ENCODE measurements around the gene CDC26.

The CDC26 gene

DNA sequence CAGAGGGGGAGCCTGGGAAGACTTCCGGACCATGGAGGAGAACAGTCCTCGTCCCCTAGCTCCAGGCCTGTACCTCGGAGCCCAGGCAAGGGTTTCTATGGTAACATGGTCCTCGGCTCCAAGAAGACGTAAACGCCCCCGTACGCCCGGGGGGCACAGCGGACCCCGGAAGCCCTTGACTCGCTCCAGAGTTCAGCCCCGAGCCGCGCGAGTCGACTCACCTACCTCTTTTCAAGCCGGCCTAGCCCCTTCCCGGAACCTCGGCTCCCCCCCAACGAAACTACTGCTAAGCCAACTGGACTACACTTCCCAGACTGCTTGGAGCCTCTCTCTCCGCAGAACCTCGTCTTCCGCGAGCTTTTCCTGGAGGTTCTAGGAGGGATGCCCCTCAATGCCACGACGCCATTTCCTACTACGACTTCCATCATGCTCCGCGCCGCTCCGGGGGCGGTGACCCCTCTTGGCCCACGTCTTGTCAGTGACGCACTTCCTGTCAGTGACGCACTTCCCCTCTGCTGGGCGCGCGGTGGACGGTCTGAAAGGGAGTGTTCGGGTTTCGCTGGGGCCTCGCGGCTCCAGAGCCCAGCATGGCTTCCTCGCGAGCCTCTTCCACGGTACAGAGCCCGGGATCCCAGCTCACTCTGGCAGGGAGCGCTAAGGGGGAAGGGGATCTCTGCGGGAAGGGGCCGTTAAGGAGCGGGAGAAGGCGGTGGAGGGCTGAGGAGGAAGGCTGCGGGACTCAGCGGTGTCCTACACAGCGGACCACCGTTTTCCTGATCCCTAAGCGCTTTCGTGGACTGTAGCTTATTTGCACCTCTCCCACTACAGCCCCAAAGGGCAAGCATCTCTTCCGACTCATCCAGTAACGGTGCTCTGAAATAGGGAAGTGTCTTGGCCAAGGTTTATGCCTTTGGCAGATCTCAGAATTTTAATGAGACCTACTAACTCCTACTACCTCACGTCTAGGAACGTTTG is at the start of gene CDC26, which contains the start of gene PRPF4:
CDC26 (minus strand) TSS at position 416 of the 975 bp plus-strand sequence. CDS start 3,065 bp downstream, outside the sequence.
PRPF4 (plus strand) TSS at position 502 of the 975 bp plus-strand sequence; CDS start at position 588, 86 bp downstream.
- peaks cover 26% of the 10 kb centered on the region for H3K4me1 Mint-ChIP-seq
- H3K36me3 Mint-ChIP-seq = peaks cover 31% of the 10 kb centered on the region
- ATAC-seq (peak; percentile 99), DNase-seq (ENCODE audit: low spot score in 2 of 2) (peak; percentile 83 to 96)
- no peak within 1 kb of the TSS for H3K4me3 Mint-ChIP-seq
- H3K27ac Mint-ChIP-seq = no peak within 1 kb of the TSS
- H3K9me3 Mint-ChIP-seq = no peaks in the 10 kb centered on the region

- ATAC-seq (no peak), DNase-seq (ENCODE audit: low spot score in 2 of 2) (no peak)
- no peak overlapping the region for H3K27ac Mint-ChIP-seq
- H3K9me3 Mint-ChIP-seq = no peaks in the 10 kb centered on the region
- H3K36me3 Mint-ChIP-seq = no peaks in the 10 kb centered on the region
- no peaks in the 10 kb centered on the region for H3K4me1 Mint-ChIP-seq
- H3K4me3 Mint-ChIP-seq = no peak overlapping the region
Observed at GRCh38 chr9:113322671-113323070, 47.3 kb upstream of the CDC26 start.

GRCh38 chr9:113320051-113320450 is 44.7 kb upstream of the CDC26 start:
- Mint-ChIP-seq H3K4me1 (no peaks in the 10 kb centered on the region), H3K27ac (no peak overlapping the region), H3K4me3 (no peak overlapping the region), H3K9me3 (no peaks in the 10 kb centered on the region), H3K36me3 (no peaks in the 10 kb centered on the region)
- no peak for DNase-seq (ENCODE audit: low spot score in 2 of 2)
- no peak for ATAC-seq

GRCh38 chr9:113319054-113319453 is 43.7 kb upstream of the CDC26 start:
- Mint-ChIP-seq H3K9me3 (no peaks in the 10 kb centered on the region), H3K4me1 (no peaks in the 10 kb centered on the region), H3K36me3 (no peaks in the 10 kb centered on the region), H3K4me3 (no peak overlapping the region), H3K27ac (no peak overlapping the region)
- DNase-seq (ENCODE audit: low spot score in 2 of 2) (no peak), ATAC-seq (no peak)

DNA sequence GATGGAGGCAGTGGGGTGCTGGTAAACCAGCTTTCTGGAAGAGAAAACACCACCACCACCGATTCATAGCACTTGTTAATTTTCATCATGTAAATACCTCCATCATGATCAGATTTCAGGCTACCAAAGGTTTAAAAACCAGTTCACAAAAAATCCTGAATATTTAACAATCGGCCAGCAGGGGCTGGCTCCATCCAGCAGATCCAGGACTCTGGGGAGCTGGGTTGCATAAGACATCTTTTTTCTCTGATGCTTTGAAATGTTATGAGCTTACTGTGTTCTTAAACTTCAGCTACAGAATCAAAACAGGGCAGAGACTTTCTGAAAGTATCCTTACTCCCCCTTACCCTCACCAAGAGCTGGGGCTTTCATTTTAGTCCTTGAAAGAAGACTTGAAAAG is 42.4 kb upstream of the CDC26 start:
- H3K4me3 Mint-ChIP-seq = no peak overlapping the region
- H3K4me1 Mint-ChIP-seq = no peaks in the 10 kb centered on the region
- DNase-seq (ENCODE audit: low spot score in 2 of 2) = no peak
- H3K36me3 Mint-ChIP-seq = no peaks in the 10 kb centered on the region
- ATAC-seq = no peak
- H3K27ac Mint-ChIP-seq = no peak overlapping the region
- no peaks in the 10 kb centered on the region for H3K9me3 Mint-ChIP-seq

- ATAC-seq = no peak
- H3K36me3 Mint-ChIP-seq = no peaks in the 10 kb centered on the region
- no peaks in the 10 kb centered on the region for H3K9me3 Mint-ChIP-seq
- DNase-seq (ENCODE audit: low spot score in 2 of 2) = no peak
- H3K4me1 Mint-ChIP-seq = no peaks in the 10 kb centered on the region
- no peak overlapping the region for H3K4me3 Mint-ChIP-seq
- no peak overlapping the region for H3K27ac Mint-ChIP-seq
Observed at GRCh38 chr9:113316030-113316429, 40.7 kb upstream of the CDC26 start.

DNA sequence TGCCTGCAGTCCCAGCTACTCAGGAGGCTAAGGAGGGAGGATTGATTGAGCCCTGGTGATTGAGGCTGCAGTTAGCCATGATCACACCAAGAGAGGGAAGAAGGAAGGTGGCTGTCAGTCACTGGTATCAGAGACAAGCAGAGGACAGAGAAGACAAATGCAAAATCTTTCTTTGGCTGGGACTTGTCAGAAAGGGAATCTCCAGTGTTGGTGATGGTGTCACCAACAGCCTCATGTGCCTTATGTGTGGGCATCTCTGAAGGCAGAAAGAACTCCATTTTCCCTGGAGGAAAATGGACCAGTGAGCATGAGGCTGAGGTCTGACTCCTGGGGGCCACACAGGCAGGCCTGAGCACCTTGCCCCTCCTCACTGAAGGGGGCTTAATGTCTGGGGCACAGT is 39.9 kb upstream of the CDC26 start:
- DNase-seq (ENCODE audit: low spot score in 2 of 2) (no peak), ATAC-seq (no peak)
- Mint-ChIP-seq H3K4me3 (no peak overlapping the region), H3K27ac (no peak overlapping the region), H3K9me3 (no peaks in the 10 kb centered on the region), H3K4me1 (no peaks in the 10 kb centered on the region), H3K36me3 (no peaks in the 10 kb centered on the region)

DNA sequence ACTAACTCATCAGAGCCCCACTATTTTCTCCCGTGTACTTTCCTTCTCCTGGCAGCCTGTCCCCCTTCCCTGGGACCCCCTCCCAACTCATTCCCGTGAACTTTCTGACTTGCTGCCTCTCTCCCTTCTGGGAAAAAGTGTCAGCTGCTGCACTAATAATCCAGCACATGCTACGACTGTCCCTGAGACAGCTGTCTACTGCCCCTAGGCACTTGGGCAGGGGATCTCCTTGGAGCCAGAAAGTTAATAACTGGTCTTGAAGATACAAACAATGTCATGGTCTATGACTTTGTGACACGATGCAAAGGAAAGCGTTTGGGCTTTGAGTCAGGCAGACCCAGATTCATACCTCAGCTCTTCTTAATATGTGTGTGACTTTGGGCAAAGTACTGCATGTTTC is 37.9 kb upstream of the CDC26 start:
- H3K27ac Mint-ChIP-seq = no peak overlapping the region
- DNase-seq (ENCODE audit: low spot score in 2 of 2) (no peak), ATAC-seq (no peak)
- H3K9me3 Mint-ChIP-seq = no peaks in the 10 kb centered on the region
- no peaks in the 10 kb centered on the region for H3K4me1 Mint-ChIP-seq
- H3K36me3 Mint-ChIP-seq = no peaks in the 10 kb centered on the region
- no peak overlapping the region for H3K4me3 Mint-ChIP-seq

- no peak for DNase-seq (ENCODE audit: low spot score in 2 of 2)
- H3K9me3 Mint-ChIP-seq = no peaks in the 10 kb centered on the region
Observed at GRCh38 chr9:113311961-113312360, 36.6 kb upstream of the CDC26 start.

GRCh38 chr9:113310538-113310937 is 35.2 kb upstream of the CDC26 start:
- no peaks in the 10 kb centered on the region for H3K36me3 Mint-ChIP-seq
- H3K4me1 Mint-ChIP-seq = no peaks in the 10 kb centered on the region
- no peak overlapping the region for H3K27ac Mint-ChIP-seq
- no peaks in the 10 kb centered on the region for H3K9me3 Mint-ChIP-seq
- no peak for ATAC-seq
- no peak overlapping the region for H3K4me3 Mint-ChIP-seq
- no peak for DNase-seq (ENCODE audit: low spot score in 2 of 2)

More at GRCh38 chr9:113311961-113312360, 36.6 kb upstream of the CDC26 start:
- H3K4me1 Mint-ChIP-seq = no peaks in the 10 kb centered on the region
- ATAC-seq = no peak
- no peak overlapping the region for H3K27ac Mint-ChIP-seq
- H3K4me3 Mint-ChIP-seq = no peak overlapping the region
- no peaks in the 10 kb centered on the region for H3K36me3 Mint-ChIP-seq

DNA sequence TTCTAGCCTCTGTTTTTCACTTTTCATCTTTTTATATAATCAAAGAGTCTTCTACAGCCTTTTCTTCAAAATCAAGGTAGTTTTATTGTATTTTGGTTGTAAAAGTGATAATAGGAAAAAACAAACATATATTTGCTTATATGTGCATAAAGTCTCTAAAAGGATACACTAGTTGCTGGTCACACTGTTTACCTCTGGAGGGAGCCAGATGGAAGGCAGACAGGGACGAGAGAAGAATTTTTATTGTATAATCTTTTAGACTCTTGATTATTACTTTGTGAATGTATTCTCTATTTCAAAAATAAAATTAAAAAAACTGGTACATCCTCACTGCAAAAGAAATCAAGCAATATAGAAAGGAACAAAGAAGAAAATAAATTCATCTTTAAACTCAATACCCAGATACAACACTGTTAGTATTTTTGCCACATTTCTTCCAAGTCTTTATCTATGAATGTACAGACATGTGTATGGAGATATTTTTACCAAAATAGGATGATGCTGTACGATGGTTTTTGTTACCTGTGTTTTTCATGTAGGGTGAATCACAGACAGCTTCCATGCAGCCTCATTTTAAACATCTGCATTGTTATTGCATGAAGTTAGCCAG is 33.9 kb upstream of the CDC26 start:
- no peaks in the 10 kb centered on the region for H3K4me1 Mint-ChIP-seq
- no peaks in the 10 kb centered on the region for H3K9me3 Mint-ChIP-seq
- no peaks in the 10 kb centered on the region for H3K36me3 Mint-ChIP-seq
- ATAC-seq = peak; percentile 55
- H3K4me3 Mint-ChIP-seq = no peak overlapping the region
- DNase-seq (ENCODE audit: low spot score in 2 of 2) = no peak
- no peak overlapping the region for H3K27ac Mint-ChIP-seq

- ATAC-seq (no peak), DNase-seq (ENCODE audit: low spot score in 2 of 2) (no peak)
- no peak overlapping the region for H3K27ac Mint-ChIP-seq
- H3K4me1 Mint-ChIP-seq = no peaks in the 10 kb centered on the region
- no peaks in the 10 kb centered on the region for H3K36me3 Mint-ChIP-seq
- H3K9me3 Mint-ChIP-seq = no peaks in the 10 kb centered on the region
- no peak overlapping the region for H3K4me3 Mint-ChIP-seq
Observed at GRCh38 chr9:113307396-113307975, 32.1 kb upstream of the CDC26 start.

DNA sequence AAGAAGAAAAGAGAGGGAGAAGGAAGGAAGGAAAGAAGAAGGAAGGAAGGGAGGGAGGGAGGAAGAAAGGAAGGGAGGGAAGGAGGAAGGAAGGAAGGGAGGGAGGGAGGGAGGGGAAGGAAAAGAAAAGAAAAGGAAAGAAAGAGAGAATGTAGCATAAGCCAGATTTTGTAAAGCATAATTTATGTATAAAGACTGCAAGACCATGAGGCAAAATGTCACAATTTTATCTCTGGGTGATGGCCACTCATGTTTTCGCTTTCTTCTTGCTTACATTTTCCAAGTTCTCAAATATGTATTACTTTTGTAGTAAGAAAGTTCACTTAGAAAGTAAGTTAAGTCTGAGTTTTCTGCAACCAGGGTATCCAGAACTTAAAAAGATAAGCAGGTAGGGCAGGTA is 31.2 kb upstream of the CDC26 start:
- Mint-ChIP-seq H3K4me1 (no peaks in the 10 kb centered on the region), H3K4me3 (no peak overlapping the region), H3K36me3 (no peaks in the 10 kb centered on the region), H3K27ac (no peak overlapping the region), H3K9me3 (no peaks in the 10 kb centered on the region)
- DNase-seq (ENCODE audit: low spot score in 2 of 2) (no peak), ATAC-seq (no peak)

- no peaks in the 10 kb centered on the region for H3K4me1 Mint-ChIP-seq
- ATAC-seq = no peak
- H3K27ac Mint-ChIP-seq = no peak within 1 kb of the TSS
- H3K4me3 Mint-ChIP-seq = no peak within 1 kb of the TSS
- H3K9me3 Mint-ChIP-seq = no peaks in the 10 kb centered on the region
- no peaks in the 10 kb centered on the region for H3K36me3 Mint-ChIP-seq
- DNase-seq (ENCODE audit: low spot score in 2 of 2) = no peak
Observed at GRCh38 chr9:113302792-113303418, 27.5 kb upstream of the CDC26 start, which contains the start of gene RNF183. Gene RNF183, minus strand, starts transcription at chr9:113303376. Its CDS starts 5,192 bp downstream, at chr9:113298184.

GRCh38 chr9:113301548-113301947 is 26.2 kb upstream of the CDC26 start:
- H3K9me3 Mint-ChIP-seq = no peaks in the 10 kb centered on the region
- H3K36me3 Mint-ChIP-seq = no peaks in the 10 kb centered on the region
- no peak overlapping the region for H3K4me3 Mint-ChIP-seq
- no peaks in the 10 kb centered on the region for H3K4me1 Mint-ChIP-seq
- DNase-seq (ENCODE audit: low spot score in 2 of 2) (no peak), ATAC-seq (no peak)
- H3K27ac Mint-ChIP-seq = no peak overlapping the region

Data from stimulated activated effector memory CD8-positive, alpha-beta T cell treated with anti-CD3 and anti-CD28 coated beads, Interleukin-12 subunit alpha, Interleukin-12 subunit beta, amount 100 ng/mL, for 72 hours (primary cell).